MM.1S (cell line): ENCODE measurements around the gene TMEM37.

Source experiments
- DNase-seq: peaks from one replicate; pipeline ENCODE4 v3.0.0-alpha.2; 2015
- H2AFZ ChIP-seq: fragments of 300-600 bp; sonication (generic); 2 replicates; pipeline ENCODE4 v1.6.0; 2016; ENCODE audit warnings: antibody characterized with exemption, low read length
- H3F3A ChIP-seq: fragments of 300-600 bp; sonication (generic); 2 replicates; pipeline ENCODE4 v1.6.1; 2016; ENCODE audit warnings: mild to moderate bottlenecking, antibody characterized with exemption, low read length, moderate library complexity, mixed read lengths; ENCODE audit not compliant: insufficient read depth
- H3K27ac ChIP-seq: fragments of 300-600 bp; sonication (generic); 2 replicates; pipeline ENCODE4 v1.5.1; 2016; ENCODE audit warnings: mild to moderate bottlenecking, low read length
- H3K27me3 ChIP-seq: fragments of 300-600 bp; sonication (generic); replicated peaks from 2 replicates; pipeline ENCODE4 v1.6.0; 2016; ENCODE audit warnings: low read length; ENCODE audit not compliant: insufficient read depth
- H3K36me3 ChIP-seq: fragments of 300-600 bp; sonication (generic); replicated peaks from 2 replicates; pipeline ENCODE4 v1.6.1; 2016; ENCODE audit warnings: mild to moderate bottlenecking, low read length, mixed read lengths; ENCODE audit not compliant: insufficient read depth
- H3K4me1 ChIP-seq: fragments of 300-600 bp; sonication (generic); 2 replicates; pipeline ENCODE4 v1.6.1; 2016; ENCODE audit warnings: low read length, mixed read lengths
- H3K4me2 ChIP-seq: fragments of 300-600 bp; sonication (generic); 2 replicates; pipeline ENCODE4 v1.6.0; 2016; ENCODE audit warnings: low read depth, low read length
- H3K4me3 ChIP-seq: fragments of 300-600 bp; sonication (generic); 2 replicates; pipeline ENCODE4 v1.5.1; 2016; ENCODE audit warnings: low read length, mixed read lengths
- H3K79me2 ChIP-seq: fragments of 300-600 bp; sonication (generic); 2 replicates; pipeline ENCODE4 v1.6.1; 2016; ENCODE audit warnings: mixed run types, low read length, mixed read lengths
- H3K9ac ChIP-seq: fragments of 300-600 bp; sonication (generic); 2 replicates; pipeline ENCODE4 v1.6.1; 2016; ENCODE audit warnings: low read length, mixed read lengths
- H3K9me2 ChIP-seq: fragments of 300-600 bp; sonication (generic); replicated peaks from 2 replicates; pipeline ENCODE4 v1.6.1; 2016; ENCODE audit warnings: mild to moderate bottlenecking, low read length, mixed read lengths; ENCODE audit not compliant: insufficient read depth
- H3K9me3 ChIP-seq: fragments of 300-600 bp; sonication (generic); replicated peaks from 2 replicates; pipeline ENCODE4 v1.6.1; 2016; ENCODE audit warnings: mild to moderate bottlenecking, low read length, mixed read lengths; ENCODE audit not compliant: insufficient read depth
- H4K20me1 ChIP-seq: fragments of 300-600 bp; sonication (generic); 2 replicates; pipeline ENCODE4 v1.6.1; 2016; ENCODE audit warnings: mild to moderate bottlenecking, low read length, moderate library complexity, mixed read lengths; ENCODE audit not compliant: insufficient read depth
- EZH2 ChIP-seq: fragments of 300-600 bp; sonication (generic); optimal IDR thresholded peaks from 2 replicates; pipeline ENCODE3; 2017; ENCODE audit warnings: low read depth, mild to moderate bottlenecking, antibody characterized with exemption, low read length, mixed read lengths
- EZH2phosphoT487 ChIP-seq: fragments of 300-600 bp; sonication (generic); IDR thresholded peaks from 2 replicates; pipeline ENCODE4 v1.6.1; 2018; ENCODE audit warnings: antibody characterized with exemption, low read length
- TF ChIP-seq, protein P1 (sequence below): fragments of 300-600 bp; sonication (generic); IDR thresholded peaks from 2 replicates; pipeline ENCODE4 v1.5.1; 2016; ENCODE audit warnings: antibody characterized with exemption, low read length, mixed read lengths

Gene TMEM37

GRCh38 chr2:119423108-119423444, 8.6 kb upstream of the TMEM37 start:
- Histone ChIP-seq H3K9me3 (no peaks in the 10 kb centered on the region), H3K4me3 (no peak overlapping the region), H4K20me1 (no peaks in the 10 kb centered on the region), H3K4me1 (no peaks in the 10 kb centered on the region), H3K79me2 (no peaks in the 10 kb centered on the region), H3K9me2 (no peaks in the 10 kb centered on the region), H3K4me2 (no peak overlapping the region), H2AFZ (no peak overlapping the region), H3K27me3 (no peaks in the 10 kb centered on the region), H3F3A (no peaks in the 10 kb centered on the region), H3K9ac (no peak overlapping the region), H3K36me3 (no peaks in the 10 kb centered on the region), H3K27ac (no peak overlapping the region)
- TF ChIP-seq EZH2 = no peak
- TF ChIP-seq, protein P1, sequence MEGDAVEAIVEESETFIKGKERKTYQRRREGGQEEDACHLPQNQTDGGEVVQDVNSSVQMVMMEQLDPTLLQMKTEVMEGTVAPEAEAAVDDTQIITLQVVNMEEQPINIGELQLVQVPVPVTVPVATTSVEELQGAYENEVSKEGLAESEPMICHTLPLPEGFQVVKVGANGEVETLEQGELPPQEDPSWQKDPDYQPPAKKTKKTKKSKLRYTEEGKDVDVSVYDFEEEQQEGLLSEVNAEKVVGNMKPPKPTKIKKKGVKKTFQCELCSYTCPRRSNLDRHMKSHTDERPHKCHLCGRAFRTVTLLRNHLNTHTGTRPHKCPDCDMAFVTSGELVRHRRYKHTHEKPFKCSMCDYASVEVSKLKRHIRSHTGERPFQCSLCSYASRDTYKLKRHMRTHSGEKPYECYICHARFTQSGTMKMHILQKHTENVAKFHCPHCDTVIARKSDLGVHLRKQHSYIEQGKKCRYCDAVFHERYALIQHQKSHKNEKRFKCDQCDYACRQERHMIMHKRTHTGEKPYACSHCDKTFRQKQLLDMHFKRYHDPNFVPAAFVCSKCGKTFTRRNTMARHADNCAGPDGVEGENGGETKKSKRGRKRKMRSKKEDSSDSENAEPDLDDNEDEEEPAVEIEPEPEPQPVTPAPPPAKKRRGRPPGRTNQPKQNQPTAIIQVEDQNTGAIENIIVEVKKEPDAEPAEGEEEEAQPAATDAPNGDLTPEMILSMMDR = no peak
- no peak for TF ChIP-seq EZH2phosphoT487
- DNase-seq = no peak

DNA sequence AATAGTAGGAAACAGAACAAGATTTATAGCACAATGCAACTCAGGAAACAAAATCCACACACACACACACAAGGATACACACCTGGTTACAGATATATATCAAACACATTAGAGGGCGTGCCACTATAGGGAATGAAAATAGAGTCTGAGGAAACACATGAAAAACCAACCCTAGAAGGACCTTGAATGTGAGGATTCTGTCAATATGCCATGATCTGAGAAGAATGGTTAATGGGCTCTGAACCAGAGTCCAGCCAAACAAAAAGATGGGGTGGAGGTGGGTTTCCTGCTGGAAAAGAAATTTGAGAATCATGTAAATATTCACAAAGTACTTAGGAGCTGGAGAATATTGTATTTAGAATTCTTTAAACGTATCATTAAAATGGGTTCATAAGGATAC, 7.8 kb upstream of the TMEM37 start:
- Histone ChIP-seq H2AFZ (no peak overlapping the region), H3K9me2 (no peaks in the 10 kb centered on the region), H3K27me3 (no peaks in the 10 kb centered on the region), H3K9ac (no peak overlapping the region), H3K27ac (no peak overlapping the region), H3K9me3 (no peaks in the 10 kb centered on the region), H3K36me3 (no peaks in the 10 kb centered on the region), H3F3A (no peaks in the 10 kb centered on the region), H3K4me1 (no peaks in the 10 kb centered on the region), H3K4me3 (no peak overlapping the region), H3K79me2 (no peaks in the 10 kb centered on the region), H4K20me1 (no peaks in the 10 kb centered on the region), H3K4me2 (no peak overlapping the region)
- no peak for TF ChIP-seq EZH2
- TF ChIP-seq EZH2phosphoT487 = no peak
- TF ChIP-seq, protein P1 = no peak
- no peak for DNase-seq

DNA sequence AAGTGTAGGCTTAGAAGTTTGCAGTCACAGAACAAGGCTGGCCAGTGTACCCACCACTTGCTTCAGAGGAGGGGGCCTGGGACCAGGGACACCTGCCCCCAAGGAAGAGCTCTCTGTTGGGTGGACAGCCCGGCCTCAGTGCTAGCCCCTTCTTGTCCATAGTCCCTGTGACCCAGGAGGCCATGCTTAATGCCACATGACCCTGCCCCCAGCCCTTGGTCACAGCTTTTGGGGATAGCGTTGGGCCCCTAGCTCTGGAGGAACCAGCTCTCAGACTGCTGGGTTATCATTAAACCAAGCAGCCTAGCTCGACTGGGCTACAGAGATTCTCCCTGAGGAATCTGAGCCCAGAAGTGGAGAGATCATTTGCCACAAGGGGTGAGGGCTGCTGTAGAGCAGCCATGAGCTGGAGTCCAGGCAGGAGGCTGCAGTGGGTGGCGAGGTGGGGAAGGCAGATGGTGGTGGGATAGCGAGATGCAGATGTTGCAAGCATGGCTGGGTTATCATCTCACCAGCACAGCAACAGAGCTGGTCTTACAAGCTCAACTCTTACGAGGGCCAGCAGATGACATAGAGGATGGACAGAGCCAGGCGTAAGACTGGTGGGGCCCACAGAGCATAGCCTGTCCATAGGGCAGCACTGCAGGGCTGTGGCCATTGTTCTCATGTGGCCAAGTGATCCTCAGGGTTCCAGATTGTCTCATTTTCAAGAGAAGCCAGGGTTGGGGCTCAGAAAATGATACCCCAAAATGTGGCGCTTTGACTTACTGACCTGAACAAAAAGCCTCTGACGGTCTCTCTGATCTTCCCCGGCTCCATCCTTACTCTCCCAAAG, 7.2 kb upstream of the TMEM37 start:
- Histone ChIP-seq H3K4me2 (no peak overlapping the region), H3K9me2 (no peaks in the 10 kb centered on the region), H3K79me2 (no peaks in the 10 kb centered on the region), H3K9me3 (no peaks in the 10 kb centered on the region), H3F3A (0 out of 2 replicates have a peak, but pooled peaks cover 4% of the 10 kb centered on the region), H3K27me3 (no peaks in the 10 kb centered on the region), H3K9ac (no peak overlapping the region), H4K20me1 (no peaks in the 10 kb centered on the region), H3K4me1 (peaks cover 6% of the 10 kb centered on the region), H2AFZ (no peak overlapping the region), H3K4me3 (no peak overlapping the region), H3K27ac (no peak overlapping the region), H3K36me3 (no peaks in the 10 kb centered on the region)
- TF ChIP-seq EZH2phosphoT487 = no peak
- TF ChIP-seq EZH2 = no peak
- no peak for DNase-seq

- H2AFZ ChIP-seq = no peak overlapping the region
- DNase-seq = no peak
- H3K27me3 ChIP-seq = no peaks in the 10 kb centered on the region
- peaks cover 11% of the 10 kb centered on the region for H3K4me1 ChIP-seq
- no peak overlapping the region for H3K9ac ChIP-seq
- no peak overlapping the region for H3K27ac ChIP-seq
- H3K4me3 ChIP-seq = no peak overlapping the region
- H3K79me2 ChIP-seq = no peaks in the 10 kb centered on the region
- no peaks in the 10 kb centered on the region for H3K36me3 ChIP-seq
- no peaks in the 10 kb centered on the region for H3K9me2 ChIP-seq
- no peaks in the 10 kb centered on the region for H3K9me3 ChIP-seq
- no peak overlapping the region for H3K4me2 ChIP-seq
- TF ChIP-seq EZH2phosphoT487 = no peak
- TF ChIP-seq, protein P1 = no peak
- TF ChIP-seq EZH2 = no peak
- H4K20me1 ChIP-seq = no peaks in the 10 kb centered on the region
- H3F3A ChIP-seq = peaks cover 8% of the 10 kb centered on the region; the same call in 1 of the 2 replicates
Observed at GRCh38 chr2:119425119-119425405, 6.6 kb upstream of the TMEM37 start.
